Brain microvascular endothelial cell (primary cell): ENCODE results near the gene LACRT.

Experiments
- DNase-seq: peaks from one replicate; pipeline ENCODE4 v3.0.0-alpha.2; 2020
- H3K27ac ChIP-seq: fragments of 250-450 bp; sonication (Bioruptor Pico); 2 replicates; pipeline ENCODE4 v1.5.1; 2020; ENCODE audit warnings: mild to moderate bottlenecking, moderate library complexity
- H3K27me3 ChIP-seq: fragments of 250-450 bp; sonication (Bioruptor Pico); replicated peaks from 2 replicates; pipeline ENCODE4 v1.5.1; 2020; ENCODE audit warnings: mild to moderate bottlenecking
- H3K36me3 ChIP-seq: fragments of 250-450 bp; sonication (Bioruptor Pico); replicated peaks from 2 replicates; pipeline ENCODE4 v1.5.1; 2020; ENCODE audit warnings: mild to moderate bottlenecking
- H3K4me3 ChIP-seq: 2 replicates; pipeline ENCODE4 v1.5.1; 2011; ENCODE audit warnings: low read depth, mild to moderate bottlenecking, control low read depth, low read length, moderate library complexity
- CTCF ChIP-seq: IDR thresholded peaks from 2 replicates; pipeline ENCODE4 v1.5.1; 2011; ENCODE audit warnings: low read depth, mild to moderate bottlenecking, moderate library complexity, low read length, control low read depth, inconsistent platforms; ENCODE audit errors: missing control alignments
- in situ Hi-C: cut with HindIII; loops from 2 replicates; pipeline ENCODE4 v1.10.0; 2017; ENCODE audit warnings: low sequenced_read_pairs, low pct_ligation_motif_present

Gene LACRT

DNA sequence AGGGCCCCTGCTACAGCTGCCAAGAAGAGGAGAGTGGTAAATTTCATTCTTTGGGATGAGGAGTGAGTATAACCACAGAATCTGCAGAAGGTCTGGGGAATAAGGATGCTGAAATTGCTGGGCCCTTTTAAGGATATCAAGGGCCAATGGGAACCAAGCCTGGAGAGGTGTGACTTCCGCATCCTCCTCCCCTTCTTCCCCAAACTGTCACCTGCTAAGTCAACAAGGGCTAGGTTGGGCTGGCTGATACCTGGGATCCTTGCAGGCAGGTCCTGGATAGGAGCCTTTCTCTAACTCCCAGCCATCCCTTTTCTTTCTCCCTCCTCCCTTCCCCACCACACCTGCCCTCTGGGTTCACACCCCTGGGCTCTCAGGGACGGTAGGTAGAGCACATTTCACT is at the start of gene LACRT:
TSS of gene LACRT (minus strand) at position 101 of the 400 bp plus-strand sequence. CDS start at position 47, 54 bp downstream.
- no peak for TF ChIP-seq CTCF
- H3K36me3 ChIP-seq: no peaks in the 10 kb centered on the region
- no peak within 1 kb of the TSS for H3K4me3 ChIP-seq
- in situ Hi-C loops: no loop called here
- H3K27ac ChIP-seq: no peak within 1 kb of the TSS
- no peak for DNase-seq
- H3K27me3 ChIP-seq: no peaks in the 10 kb centered on the region

DNA sequence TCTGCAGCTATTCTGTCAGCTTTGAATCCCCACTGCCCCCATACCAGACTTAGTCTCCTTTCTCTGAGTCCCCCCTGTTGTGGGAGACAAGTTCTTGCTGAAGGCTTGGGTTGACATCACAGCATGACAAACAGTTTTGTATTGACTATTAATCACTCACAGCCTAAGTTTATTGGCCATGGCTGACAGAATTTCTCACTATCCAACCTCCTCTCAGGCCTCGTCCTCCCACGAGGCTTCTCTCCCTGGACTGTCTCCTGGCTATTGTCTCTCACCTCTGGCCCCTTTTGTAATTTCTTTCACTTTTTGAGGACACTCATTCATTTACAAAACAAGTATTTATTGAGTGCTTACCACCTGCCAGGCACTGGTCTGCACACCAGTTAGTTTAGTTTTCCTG is 48.7 kb upstream of the LACRT start:
- Histone ChIP-seq H3K27me3 (no peaks in the 10 kb centered on the region), H3K4me3 (no peak overlapping the region), H3K27ac (no peak overlapping the region), H3K36me3 (no peaks in the 10 kb centered on the region)
- in situ Hi-C loops: no loop called here
- DNase-seq: no peak
- no peak for TF ChIP-seq CTCF

DNA sequence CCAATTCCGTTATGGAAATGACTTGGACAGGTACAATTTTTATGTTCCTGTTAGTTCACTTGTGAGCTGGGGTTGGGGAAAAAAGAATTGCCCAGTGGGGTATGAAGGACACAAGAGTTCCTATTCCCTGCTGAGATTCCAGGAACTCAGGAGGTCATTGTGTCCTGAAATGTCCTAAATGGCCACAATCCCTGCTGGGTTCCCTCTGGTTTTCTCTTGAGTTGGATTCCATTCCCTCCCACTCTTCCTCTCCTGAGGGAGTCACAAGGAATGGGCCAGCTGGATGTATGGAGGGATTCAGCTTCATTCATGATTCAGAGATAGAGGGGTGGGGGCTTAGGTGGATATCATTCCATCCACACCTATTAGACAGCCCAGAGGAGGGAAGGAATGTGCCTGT is 48.0 kb upstream of the LACRT start:
- Histone ChIP-seq H3K36me3 (no peaks in the 10 kb centered on the region), H3K27ac (no peak overlapping the region), H3K4me3 (no peak overlapping the region), H3K27me3 (no peaks in the 10 kb centered on the region)
- no peak for DNase-seq
- in situ Hi-C loops: no loop called here
- no peak for TF ChIP-seq CTCF

GRCh38 chr12:54680374-54680773 is 45.7 kb upstream of the LACRT start:
- peak; percentile 66 for TF ChIP-seq CTCF
- no peaks in the 10 kb centered on the region for H3K27me3 ChIP-seq
- no peak overlapping the region for H3K4me3 ChIP-seq
- in situ Hi-C loops: no loop called here
- no peaks in the 10 kb centered on the region for H3K36me3 ChIP-seq
- H3K27ac ChIP-seq: no peak overlapping the region
- peak; percentile 27 for DNase-seq

GRCh38 chr12:54678131-54678530 is 43.4 kb upstream of the LACRT start:
- in situ Hi-C loops: no loop called here
- H3K27me3 ChIP-seq: no peaks in the 10 kb centered on the region
- TF ChIP-seq CTCF: no peak

GRCh38 chr12:54667945-54668344 is 33.2 kb upstream of the LACRT start:
- Histone ChIP-seq H3K36me3 (no peaks in the 10 kb centered on the region), H3K27ac (no peak overlapping the region), H3K4me3 (no peak overlapping the region), H3K27me3 (no peaks in the 10 kb centered on the region)
- no peak for DNase-seq
- in situ Hi-C loops: no loop called here
- TF ChIP-seq CTCF: no peak

More at GRCh38 chr12:54678131-54678530, 43.4 kb upstream of the LACRT start:
- DNase-seq: no peak
- no peaks in the 10 kb centered on the region for H3K36me3 ChIP-seq
- H3K4me3 ChIP-seq: no peak overlapping the region
- no peak overlapping the region for H3K27ac ChIP-seq
